ENCODE measurements around the gene HMCN1. TPM values are rescaled to one million over a fixed set of nuclear protein-coding genes. Genes with fewer than 3 reads are reported as not detected.

Gene HMCN1
- total RNA-seq, 1 donor from 2014 or later, result 22.2 TPM

- TF ChIP-seq CTCF (IDR thresholded peaks at IDR 0.05; ENCODE audit: unreplicated experiment), result no peak
- no peak overlapping the region for H3K27ac Mint-ChIP-seq (ENCODE audit: unreplicated experiment)
- no peaks in the 10 kb centered on the region for H3K36me3 Mint-ChIP-seq (ENCODE audit: low read depth, unreplicated experiment)
- no peak for DNase-seq (ENCODE audit: low spot score)
- H3K4me1 Mint-ChIP-seq (ENCODE audit: unreplicated experiment), result no peaks in the 10 kb centered on the region
- no peaks in the 10 kb centered on the region for H3K27me3 Mint-ChIP-seq (ENCODE audit: unreplicated experiment)
- no peak overlapping the region for H3K4me3 Mint-ChIP-seq (ENCODE audit: unreplicated experiment)
- H3K9me3 Mint-ChIP-seq (ENCODE audit: unreplicated experiment), result no peaks in the 10 kb centered on the region
Measured at GRCh38 chr1:186099336-186100104, 365.3 kb downstream of the HMCN1 start.

DNA sequence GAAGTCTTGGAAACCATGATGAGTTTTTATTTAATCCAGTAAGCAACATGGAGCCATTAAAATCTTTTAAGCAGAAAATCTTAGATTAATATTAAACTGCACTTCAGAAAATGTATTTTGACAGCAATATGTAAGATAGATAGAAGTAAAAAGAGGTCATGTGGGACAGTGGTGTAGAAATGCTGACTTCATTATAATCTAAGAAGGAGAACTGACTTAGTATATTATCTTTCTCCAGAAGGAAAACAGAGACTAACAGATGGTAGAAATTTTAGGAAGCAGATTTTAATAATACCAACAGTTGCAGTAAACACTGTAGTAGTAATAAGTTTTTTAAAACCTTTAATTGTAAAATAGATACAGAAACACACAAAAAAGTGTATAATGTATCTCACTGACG is 367.9 kb downstream of the HMCN1 start:
- no peaks in the 10 kb centered on the region for H3K36me3 Mint-ChIP-seq (ENCODE audit: low read depth, unreplicated experiment)
- no peak for TF ChIP-seq CTCF (IDR thresholded peaks at IDR 0.05; ENCODE audit: unreplicated experiment)
- no peaks in the 10 kb centered on the region for H3K4me1 Mint-ChIP-seq (ENCODE audit: unreplicated experiment)
- no peak overlapping the region for H3K4me3 Mint-ChIP-seq (ENCODE audit: unreplicated experiment)
- no peaks in the 10 kb centered on the region for H3K27me3 Mint-ChIP-seq (ENCODE audit: unreplicated experiment)
- no peaks in the 10 kb centered on the region for H3K9me3 Mint-ChIP-seq (ENCODE audit: unreplicated experiment)
- no peak for DNase-seq (ENCODE audit: low spot score)
- no peak overlapping the region for H3K27ac Mint-ChIP-seq (ENCODE audit: unreplicated experiment)

DNA sequence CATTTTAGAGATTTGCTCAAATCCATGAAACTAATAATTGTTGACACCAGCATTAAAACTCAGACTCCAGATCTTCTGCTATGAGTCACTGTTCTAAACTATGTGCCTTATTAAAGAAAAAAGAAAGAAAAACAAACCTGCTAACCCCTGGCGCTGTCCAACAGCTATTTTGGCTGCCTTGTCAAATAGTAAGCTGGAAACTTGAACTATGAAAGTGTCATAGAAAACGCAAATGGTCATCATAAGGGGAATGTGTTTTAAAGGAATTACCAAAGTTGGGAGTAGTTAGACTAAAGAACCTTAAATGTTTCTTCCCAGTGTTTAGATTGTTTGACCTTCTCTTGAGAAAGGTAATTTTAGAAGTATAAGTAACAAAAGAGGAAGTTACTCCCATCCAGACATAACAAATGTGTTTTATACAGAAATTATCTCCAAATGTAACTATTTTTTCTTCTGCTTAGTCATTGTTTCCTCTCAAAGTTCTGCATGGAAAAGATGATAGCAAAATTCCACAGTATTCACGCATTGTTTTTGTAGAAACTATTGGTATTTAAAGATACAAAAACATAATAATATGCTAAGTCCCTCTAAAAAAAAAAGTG is 368.5 kb downstream of the HMCN1 start:
- TF ChIP-seq CTCF (IDR thresholded peaks at IDR 0.05; ENCODE audit: unreplicated experiment), result no peak
- Mint-ChIP-seq H3K4me3 (ENCODE audit: unreplicated experiment) (no peak overlapping the region), H3K27me3 (ENCODE audit: unreplicated experiment) (no peaks in the 10 kb centered on the region), H3K9me3 (ENCODE audit: unreplicated experiment) (no peaks in the 10 kb centered on the region), H3K36me3 (ENCODE audit: low read depth, unreplicated experiment) (no peaks in the 10 kb centered on the region), H3K27ac (ENCODE audit: unreplicated experiment) (no peak overlapping the region), H3K4me1 (ENCODE audit: unreplicated experiment) (no peaks in the 10 kb centered on the region)
- DNase-seq (ENCODE audit: low spot score), result no peak

DNA sequence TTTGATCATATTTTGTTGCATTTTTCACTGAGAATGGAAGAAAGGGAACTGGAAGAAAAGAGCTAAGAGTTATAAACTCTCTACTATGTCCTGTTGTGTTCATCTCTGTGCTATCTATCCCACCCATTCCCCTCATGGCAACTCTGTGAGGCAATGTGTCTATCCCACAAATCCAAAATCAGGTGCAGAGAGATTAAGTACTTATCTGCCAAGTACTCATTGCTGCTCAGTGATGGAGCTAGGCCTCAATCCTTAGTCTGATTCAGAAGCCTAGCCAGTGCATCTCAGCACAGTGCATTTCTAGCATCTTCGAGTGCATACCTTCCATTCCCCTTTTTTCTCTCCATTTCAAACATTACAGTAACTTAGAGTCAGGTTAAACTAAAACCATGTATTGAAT is 370.3 kb downstream of the HMCN1 start:
- no peak for TF ChIP-seq CTCF (IDR thresholded peaks at IDR 0.05; ENCODE audit: unreplicated experiment)
- Mint-ChIP-seq H3K4me1 (ENCODE audit: unreplicated experiment) (no peaks in the 10 kb centered on the region), H3K9me3 (ENCODE audit: unreplicated experiment) (no peaks in the 10 kb centered on the region), H3K36me3 (ENCODE audit: low read depth, unreplicated experiment) (peaks cover 3% of the 10 kb centered on the region), H3K4me3 (ENCODE audit: unreplicated experiment) (no peak overlapping the region), H3K27me3 (ENCODE audit: unreplicated experiment) (no peaks in the 10 kb centered on the region), H3K27ac (ENCODE audit: unreplicated experiment) (no peak overlapping the region)
- DNase-seq (ENCODE audit: low spot score), result no peak

DNA sequence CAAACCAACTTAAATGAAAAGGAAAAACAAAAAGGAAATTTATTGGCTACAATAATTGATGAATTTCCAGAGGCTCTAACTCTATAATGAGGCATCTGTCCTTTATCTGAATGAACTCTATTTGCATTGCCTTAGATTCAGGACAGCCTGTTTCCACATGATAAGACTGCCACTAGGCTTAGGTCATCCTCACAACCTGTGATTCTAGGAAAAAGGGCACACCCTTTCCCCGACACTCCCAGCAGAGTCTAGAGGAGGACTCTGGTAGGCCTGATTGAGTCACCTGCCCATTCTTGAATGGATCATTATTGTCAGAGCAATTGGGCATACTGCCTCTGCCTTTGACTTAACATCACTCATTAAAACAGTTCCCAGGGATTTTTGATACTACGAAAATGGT is 378.1 kb downstream of the HMCN1 start:
- Mint-ChIP-seq H3K27ac (ENCODE audit: unreplicated experiment) (no peak overlapping the region), H3K9me3 (ENCODE audit: unreplicated experiment) (no peaks in the 10 kb centered on the region), H3K4me1 (ENCODE audit: unreplicated experiment) (no peaks in the 10 kb centered on the region), H3K36me3 (ENCODE audit: low read depth, unreplicated experiment) (peaks cover 7% of the 10 kb centered on the region), H3K27me3 (ENCODE audit: unreplicated experiment) (no peaks in the 10 kb centered on the region), H3K4me3 (ENCODE audit: unreplicated experiment) (no peak overlapping the region)
- DNase-seq (ENCODE audit: low spot score), result no peak
- no peak for TF ChIP-seq CTCF (IDR thresholded peaks at IDR 0.05; ENCODE audit: unreplicated experiment)

All from endothelial cell (in vitro differentiated cells).